GM21619 (cell line): Measurements from ENCODE around the gene TSPAN11.
"Not testable (repeated sequence)": the region's sequence is repeated elsewhere in the genome, so short reads cannot be mapped to it uniquely, and the experiment has no call there.

ENCODE experiments used
- ATAC-seq: cut with Tn5 transposase; IDR thresholded peaks from one replicate; pipeline ENCODE4 v1.9.1; 2021; ENCODE audit not compliant: unreplicated experiment

The TSPAN11 gene

GRCh38 chr12:31017535-31017934 is 91.0 kb downstream of the TSPAN11 start:
- ATAC-seq, result no peak

GRCh38 chr12:31018106-31018789 is 91.7 kb downstream of the TSPAN11 start:
- no peak for ATAC-seq

- no peak for ATAC-seq
Measured at GRCh38 chr12:31018790-31019505, 92.4 kb downstream of the TSPAN11 start.

- no peak for ATAC-seq
Measured at GRCh38 chr12:31019561-31019960, 93.0 kb downstream of the TSPAN11 start.

GRCh38 chr12:31019976-31020375 is 93.4 kb downstream of the TSPAN11 start:
- no peak for ATAC-seq

GRCh38 chr12:31020385-31021166 is 94.0 kb downstream of the TSPAN11 start:
- ATAC-seq, result no peak

- ATAC-seq, result no peak
Measured at GRCh38 chr12:31021181-31021580, 94.6 kb downstream of the TSPAN11 start.

GRCh38 chr12:31021809-31022494 is 95.4 kb downstream of the TSPAN11 start:
- no peak for ATAC-seq

GRCh38 chr12:31023271-31023724 is 96.8 kb downstream of the TSPAN11 start:
- ATAC-seq, result no peak

GRCh38 chr12:31026202-31026601 is 99.7 kb downstream of the TSPAN11 start:
- no peak for ATAC-seq

GRCh38 chr12:31027006-31027405 is 100.5 kb downstream of the TSPAN11 start:
- ATAC-seq, result not testable (repeated sequence)

- no peak for ATAC-seq
Measured at GRCh38 chr12:31029468-31029867, 102.9 kb downstream of the TSPAN11 start.

GRCh38 chr12:31029916-31030562 is 103.5 kb downstream of the TSPAN11 start:
- ATAC-seq, result no peak

- ATAC-seq, result no peak
Measured at GRCh38 chr12:31031951-31032335, 105.4 kb downstream of the TSPAN11 start.

GRCh38 chr12:31033146-31033545 is 106.6 kb downstream of the TSPAN11 start:
- no peak for ATAC-seq

GRCh38 chr12:31033681-31034080 is 107.1 kb downstream of the TSPAN11 start:
- ATAC-seq, result no peak

- no peak for ATAC-seq
Measured at GRCh38 chr12:31034372-31034771, 107.8 kb downstream of the TSPAN11 start.

GRCh38 chr12:31035226-31035625 is 108.7 kb downstream of the TSPAN11 start:
- ATAC-seq, result no peak

- no peak for ATAC-seq
Measured at GRCh38 chr12:31035967-31036665, 109.6 kb downstream of the TSPAN11 start.

- no peak for ATAC-seq
Measured at GRCh38 chr12:31037028-31037427, 110.5 kb downstream of the TSPAN11 start.
